GM12864 (cell line): ENCODE measurements around the gene ECT2L.

Source experiments
- DNase-seq: peaks from one replicate; pipeline ENCODE4 v3.0.0-alpha.2; 2011; ENCODE audit warnings: low read depth
- H3K4me3 ChIP-seq: 2 replicates; pipeline ENCODE4 v1.5.1; 2011; ENCODE audit warnings: mild to moderate bottlenecking, low read depth, low read length, control low read depth
- TF ChIP-seq, protein P1 (sequence below): IDR thresholded peaks from 2 replicates; pipeline ENCODE4 v1.5.1; 2011; ENCODE audit warnings: low read depth, mild to moderate bottlenecking, moderate library complexity, low read length, control low read depth, inconsistent platforms; ENCODE audit errors: missing control alignments

ECT2L gene

DNA sequence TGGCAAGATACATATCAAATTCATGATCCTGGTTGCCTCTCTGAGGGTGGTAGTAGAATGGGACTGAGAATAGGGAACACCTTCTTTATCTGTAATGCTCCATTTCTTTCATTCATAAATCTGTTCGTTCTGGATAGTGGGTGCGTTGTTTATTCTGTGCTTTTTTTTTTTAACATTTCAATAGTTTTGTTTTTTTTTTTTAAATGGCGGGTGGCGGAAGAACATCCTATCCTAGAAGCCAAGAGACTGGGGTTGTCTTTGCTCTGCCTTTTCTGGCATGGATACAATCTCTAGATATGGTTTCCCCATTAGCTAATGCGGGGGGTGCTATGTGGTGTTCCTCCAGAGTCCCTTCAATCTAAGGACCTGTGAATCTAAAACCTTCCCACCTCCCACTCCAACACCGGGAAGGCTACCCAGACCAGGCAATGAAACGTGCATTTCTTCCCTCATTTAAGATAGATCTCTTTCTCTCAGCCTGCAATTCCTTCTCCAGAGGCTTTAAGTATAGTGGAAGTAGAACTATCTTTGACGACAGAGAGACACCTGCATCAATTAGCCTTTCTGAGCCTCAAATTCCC is 23.2 kb upstream of the ECT2L start:
- TF ChIP-seq, protein P1, sequence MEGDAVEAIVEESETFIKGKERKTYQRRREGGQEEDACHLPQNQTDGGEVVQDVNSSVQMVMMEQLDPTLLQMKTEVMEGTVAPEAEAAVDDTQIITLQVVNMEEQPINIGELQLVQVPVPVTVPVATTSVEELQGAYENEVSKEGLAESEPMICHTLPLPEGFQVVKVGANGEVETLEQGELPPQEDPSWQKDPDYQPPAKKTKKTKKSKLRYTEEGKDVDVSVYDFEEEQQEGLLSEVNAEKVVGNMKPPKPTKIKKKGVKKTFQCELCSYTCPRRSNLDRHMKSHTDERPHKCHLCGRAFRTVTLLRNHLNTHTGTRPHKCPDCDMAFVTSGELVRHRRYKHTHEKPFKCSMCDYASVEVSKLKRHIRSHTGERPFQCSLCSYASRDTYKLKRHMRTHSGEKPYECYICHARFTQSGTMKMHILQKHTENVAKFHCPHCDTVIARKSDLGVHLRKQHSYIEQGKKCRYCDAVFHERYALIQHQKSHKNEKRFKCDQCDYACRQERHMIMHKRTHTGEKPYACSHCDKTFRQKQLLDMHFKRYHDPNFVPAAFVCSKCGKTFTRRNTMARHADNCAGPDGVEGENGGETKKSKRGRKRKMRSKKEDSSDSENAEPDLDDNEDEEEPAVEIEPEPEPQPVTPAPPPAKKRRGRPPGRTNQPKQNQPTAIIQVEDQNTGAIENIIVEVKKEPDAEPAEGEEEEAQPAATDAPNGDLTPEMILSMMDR = no peak
- DNase-seq = no peak
- H3K4me3 ChIP-seq = peak overlapping the region; percentile 87

DNA sequence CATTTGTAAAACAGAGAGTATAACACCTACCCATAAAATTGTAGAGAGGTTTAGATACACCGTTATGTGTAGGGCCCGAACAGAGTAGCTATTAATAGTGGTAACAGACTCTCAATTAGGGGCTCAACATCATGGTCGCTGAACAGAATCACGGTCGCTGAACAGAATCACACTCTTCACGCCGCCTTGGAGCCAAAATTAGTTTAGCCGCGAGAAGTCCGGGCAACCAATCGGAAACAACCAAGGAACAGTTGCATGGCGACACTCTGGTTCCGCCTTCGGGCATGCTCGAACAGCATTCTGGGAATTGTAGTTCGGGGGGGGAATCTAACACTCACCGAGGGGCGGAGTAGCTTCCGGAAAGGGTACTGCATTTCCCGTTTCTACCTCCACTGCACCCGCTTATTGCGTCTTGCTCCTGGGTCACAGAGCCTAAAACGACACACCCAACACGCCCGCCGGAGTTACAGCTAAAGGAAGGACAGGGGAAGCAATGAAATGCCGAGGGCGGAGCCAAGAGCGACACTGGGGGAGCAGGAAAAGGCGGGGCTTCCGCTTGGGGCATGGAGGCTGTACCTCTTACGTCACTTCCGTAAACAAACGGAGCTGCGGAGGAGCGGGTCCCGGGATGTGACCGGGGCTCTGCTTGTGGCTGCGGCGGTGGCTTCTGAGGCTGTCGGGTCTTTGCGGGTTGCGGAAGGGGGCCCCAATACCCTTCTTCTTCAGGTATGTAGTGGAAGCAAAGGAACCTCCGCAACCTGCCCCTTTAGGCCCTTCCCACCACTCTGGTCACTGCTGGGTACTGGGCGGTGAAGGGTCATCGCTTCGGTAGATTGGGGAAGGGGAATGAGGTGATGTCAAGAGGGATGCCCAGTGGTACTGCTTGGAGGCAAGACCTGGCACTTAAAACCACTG is 22.5 kb upstream of the ECT2L start, which contains the start of gene CCDC28A:
Gene CCDC28A (plus strand): TSS at position 593 of the 915 bp plus-strand sequence. CDS start 2,352 bp downstream, outside the sequence.
- peak; percentile 91 for DNase-seq
- TF ChIP-seq, protein P1 = no peak
- peak within 1 kb of the TSS; percentile 87 for H3K4me3 ChIP-seq

- TF ChIP-seq, protein P1 = no peak
- DNase-seq = no peak
- peak overlapping the region; percentile 87; the same call in 1 of the 2 replicates for H3K4me3 ChIP-seq
Observed at GRCh38 chr6:138774370-138774769, 21.5 kb upstream of the ECT2L start.

DNA sequence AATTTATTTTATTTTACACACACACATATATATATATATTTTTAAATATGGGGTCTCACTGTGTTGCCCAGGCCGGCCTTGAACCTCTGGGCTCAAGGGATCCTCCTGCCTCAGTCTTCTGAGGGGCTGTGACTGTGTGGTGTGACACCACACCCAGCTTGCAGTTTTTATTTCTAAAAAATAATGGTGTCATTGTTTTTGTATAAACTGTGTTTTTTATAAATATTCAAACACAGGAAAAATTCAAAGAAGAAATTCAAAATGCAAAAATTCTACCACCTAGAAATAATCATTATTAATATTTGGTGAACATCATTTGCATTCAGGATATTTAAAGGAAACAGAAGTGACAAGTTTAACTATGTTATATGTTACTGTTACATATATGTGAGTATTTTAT is 19.2 kb upstream of the ECT2L start:
- TF ChIP-seq, protein P1 = no peak
- DNase-seq = no peak
- no peak overlapping the region for H3K4me3 ChIP-seq

DNA sequence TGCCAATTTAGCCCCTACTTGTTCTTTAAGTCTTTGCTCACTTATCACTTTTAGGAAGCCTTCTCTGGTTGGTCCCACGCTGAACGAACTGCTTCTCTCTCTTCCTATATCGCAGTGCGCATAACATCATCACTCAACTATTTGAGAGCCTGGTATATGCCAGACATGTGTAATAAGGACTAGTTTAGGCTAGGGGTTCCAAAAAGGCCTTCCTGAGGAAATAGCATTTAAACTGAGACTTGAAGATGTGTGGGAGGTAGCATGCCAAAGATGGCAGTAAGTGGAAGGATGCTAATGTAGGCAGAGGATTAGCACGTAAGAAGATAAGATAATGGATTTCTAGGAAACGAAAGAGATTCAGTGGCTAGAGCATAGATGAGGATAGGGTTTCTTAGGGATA is 17.6 kb upstream of the ECT2L start:
- TF ChIP-seq, protein P1 = no peak
- DNase-seq = no peak
- H3K4me3 ChIP-seq = no peak overlapping the region

- TF ChIP-seq, protein P1 = no peak
- DNase-seq = no peak
- no peak overlapping the region for H3K4me3 ChIP-seq
Observed at GRCh38 chr6:138782243-138782642, 13.6 kb upstream of the ECT2L start.
